SU-DHL-6 (cell line): ENCODE results near the gene SHISA5.

Experiments used
- CTCF ChIP-seq: fragments of 200-600 bp; sonication (generic); IDR thresholded peaks from one replicate; pipeline ENCODE4 v1.5.1; 2017; ENCODE audit warnings: antibody characterized with exemption, mild to moderate bottlenecking, low read length, moderate library complexity; ENCODE audit not compliant: insufficient read depth, poor library complexity, severe bottlenecking
- EZH2phosphoT487 ChIP-seq: fragments of 200-600 bp; sonication (generic), shearing (Covaris generic); conservative IDR thresholded peaks from 2 replicates; pipeline ENCODE4 v1.6.1; 2018; ENCODE audit warnings: mild to moderate bottlenecking, antibody characterized with exemption, low read length, moderate library complexity, mixed read lengths

GRCh38 chr3:48422681-48423080 is 81.3 kb downstream of the SHISA5 start:
- TF ChIP-seq CTCF = no peak
- TF ChIP-seq EZH2phosphoT487 = no peak
